ENCODE measurements around the gene CACNA2D1.

DNA sequence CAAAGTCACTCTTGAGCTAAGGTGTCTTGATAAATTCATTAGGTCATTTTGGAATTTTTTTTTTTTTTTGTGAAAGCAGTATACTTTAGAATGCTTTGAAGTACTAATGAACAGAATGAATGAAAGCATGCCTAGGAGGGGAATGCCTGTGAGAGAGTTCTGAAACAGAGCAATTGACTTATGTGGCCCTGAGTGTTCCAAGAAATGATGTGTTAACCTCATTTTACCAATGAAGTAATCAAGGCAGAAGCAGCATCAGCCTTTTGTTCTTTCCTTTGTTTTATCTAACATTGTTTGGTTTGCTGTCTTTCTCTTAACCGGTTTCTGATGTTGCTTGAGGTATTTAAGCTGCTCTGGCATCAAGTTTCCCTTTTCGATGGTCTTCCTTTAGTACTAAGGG is 519.1 kb downstream of the CACNA2D1 start:
- TF ChIP-seq, protein P1, sequence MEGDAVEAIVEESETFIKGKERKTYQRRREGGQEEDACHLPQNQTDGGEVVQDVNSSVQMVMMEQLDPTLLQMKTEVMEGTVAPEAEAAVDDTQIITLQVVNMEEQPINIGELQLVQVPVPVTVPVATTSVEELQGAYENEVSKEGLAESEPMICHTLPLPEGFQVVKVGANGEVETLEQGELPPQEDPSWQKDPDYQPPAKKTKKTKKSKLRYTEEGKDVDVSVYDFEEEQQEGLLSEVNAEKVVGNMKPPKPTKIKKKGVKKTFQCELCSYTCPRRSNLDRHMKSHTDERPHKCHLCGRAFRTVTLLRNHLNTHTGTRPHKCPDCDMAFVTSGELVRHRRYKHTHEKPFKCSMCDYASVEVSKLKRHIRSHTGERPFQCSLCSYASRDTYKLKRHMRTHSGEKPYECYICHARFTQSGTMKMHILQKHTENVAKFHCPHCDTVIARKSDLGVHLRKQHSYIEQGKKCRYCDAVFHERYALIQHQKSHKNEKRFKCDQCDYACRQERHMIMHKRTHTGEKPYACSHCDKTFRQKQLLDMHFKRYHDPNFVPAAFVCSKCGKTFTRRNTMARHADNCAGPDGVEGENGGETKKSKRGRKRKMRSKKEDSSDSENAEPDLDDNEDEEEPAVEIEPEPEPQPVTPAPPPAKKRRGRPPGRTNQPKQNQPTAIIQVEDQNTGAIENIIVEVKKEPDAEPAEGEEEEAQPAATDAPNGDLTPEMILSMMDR (IDR thresholded peaks at IDR 0.05), result no peak
- TF ChIP-seq POLR2A (IDR thresholded peaks at IDR 0.05), result no peak
